GM13976 (cell line): ENCODE data around the gene MAPK14.

Experiments used
- DNase-seq: peaks from one replicate; pipeline ENCODE4 v3.0.0; 2012; ENCODE audit warnings: low spot score
- CTCF ChIP-seq: IDR thresholded peaks from 2 replicates; pipeline ENCODE4 v1.5.1; 2012; ENCODE audit warnings: borderline replicate concordance, mild to moderate bottlenecking; ENCODE audit not compliant: insufficient read depth; ENCODE audit errors: extremely low read depth, missing control alignments, control extremely low read depth
- in situ Hi-C: fragments of 300-500 bp; cut with MboI; formaldehyde crosslinking; loops from one replicate; pipeline ENCODE4 v1.12.0; 2022; ENCODE audit warnings: low sequenced_read_pairs, mixed read lengths, inconsistent platforms; ENCODE audit not compliant: unreplicated experiment

The MAPK14 gene

DNA sequence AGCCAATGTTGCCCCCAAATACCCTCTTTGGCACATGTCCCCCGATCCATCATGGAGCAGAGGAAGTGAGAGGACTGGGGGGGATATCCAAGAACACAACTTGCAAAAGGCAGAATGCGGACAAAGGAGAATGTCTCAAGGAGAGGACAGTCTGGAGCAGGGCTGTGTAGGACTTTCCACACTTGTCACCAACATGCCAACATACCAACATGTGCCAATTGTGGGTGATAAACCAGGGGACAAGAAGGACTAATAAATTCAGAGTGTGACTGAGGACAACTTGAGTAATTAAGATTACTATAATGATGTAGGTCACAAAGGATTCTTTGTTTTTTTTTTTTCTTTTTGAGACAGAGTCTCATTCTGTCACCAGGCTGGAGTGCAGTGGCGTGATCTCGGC is 11.9 kb upstream of the MAPK14 start:
- no peak for TF ChIP-seq CTCF
- no peak for DNase-seq
- in situ Hi-C loops: no loop called here

GRCh38 chr6:36018339-36018738 is 9.3 kb upstream of the MAPK14 start:
- no peak for DNase-seq
- in situ Hi-C loops: no loop called here
- TF ChIP-seq CTCF: no peak

DNA sequence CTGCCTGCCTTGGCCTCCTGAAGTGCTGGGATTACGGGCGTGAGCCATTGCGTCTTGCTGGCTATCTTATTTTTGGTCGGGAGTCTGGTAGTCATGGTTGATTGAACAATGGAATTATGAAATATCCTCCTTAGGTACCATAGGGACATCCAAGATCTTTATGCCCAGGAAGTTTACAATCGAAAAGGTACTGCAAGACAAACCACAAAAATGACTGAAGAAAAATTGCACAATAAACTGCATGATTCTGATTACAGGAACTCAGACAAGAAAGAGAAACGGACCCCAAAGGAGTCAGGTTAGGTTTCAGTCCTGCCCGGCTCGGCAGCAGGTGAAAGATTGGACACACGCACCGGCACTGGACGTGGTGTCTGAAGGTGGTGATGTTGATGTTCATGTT is 8.4 kb upstream of the MAPK14 start:
- no peak for TF ChIP-seq CTCF
- DNase-seq: no peak
- in situ Hi-C loops: no loop called here

DNA sequence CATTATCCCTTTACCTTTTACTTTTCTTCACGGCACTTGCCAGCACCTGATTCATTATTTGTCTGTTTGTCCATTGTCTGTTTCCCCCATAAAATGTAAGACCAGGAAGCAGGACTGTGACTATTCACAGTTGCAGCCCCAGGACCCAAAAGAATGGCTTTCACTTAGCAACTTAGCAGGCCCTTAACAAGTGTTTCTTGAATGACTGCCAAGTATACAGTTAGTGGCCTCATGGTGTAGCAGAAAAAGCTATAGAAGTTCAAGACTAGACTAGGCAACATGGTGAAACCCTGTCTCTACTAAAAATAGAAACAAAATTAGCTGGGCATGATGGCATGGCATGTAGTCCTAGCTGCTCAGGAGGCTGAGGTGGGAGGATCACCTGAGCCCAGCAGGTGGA is 7.5 kb upstream of the MAPK14 start:
- no peak for DNase-seq
- in situ Hi-C loops: loop anchor here (10.0 kb wide), 1 partner anchor 185 kb away; no protein-coding TSS in a partner anchor
- TF ChIP-seq CTCF: no peak

DNA sequence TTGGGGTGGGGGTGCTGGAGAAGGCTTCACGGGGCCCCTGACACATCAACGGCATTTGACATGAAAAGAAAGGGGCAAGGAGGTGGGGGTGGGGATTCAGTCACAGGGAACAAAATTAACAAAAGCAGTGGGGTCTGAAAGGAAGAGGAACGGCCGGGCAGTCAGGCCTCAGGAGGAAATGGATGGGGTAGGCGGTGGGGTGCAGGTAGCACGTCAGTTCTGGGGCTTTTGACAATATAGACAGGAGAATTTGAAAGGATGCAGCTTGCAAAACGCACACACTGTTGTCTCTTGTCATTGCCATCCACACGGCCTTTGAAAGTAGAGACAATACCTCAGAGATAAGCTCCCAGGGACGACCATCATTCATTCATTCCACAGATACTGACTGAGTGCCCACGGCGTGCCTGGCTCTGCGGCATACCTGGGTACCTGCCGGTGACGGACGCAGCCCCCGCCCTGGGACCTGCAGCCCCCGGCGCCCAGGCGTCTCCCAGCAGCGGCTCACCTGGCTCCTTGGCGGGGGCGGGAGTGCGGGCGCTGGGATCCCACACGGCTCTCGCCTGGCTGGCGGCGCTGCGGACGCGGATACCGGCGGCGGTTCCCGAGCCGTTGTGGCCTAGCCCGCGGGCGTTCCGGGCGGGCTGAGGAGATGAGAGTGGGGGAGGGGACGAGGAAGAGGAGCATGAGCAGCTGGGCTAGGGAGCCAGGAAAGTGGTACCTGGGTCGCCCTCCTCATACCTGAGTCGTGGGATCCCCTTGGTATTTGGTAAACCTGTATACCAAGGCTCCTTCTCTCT is 3.4 kb upstream of the MAPK14 start, which contains the start of gene SLC26A8:
SLC26A8 (minus strand) TSS at position 646 of the 800 bp plus-strand sequence. CDS start 4,934 bp downstream, outside the sequence.
- no peak for TF ChIP-seq CTCF
- DNase-seq: peak; percentile 25
- in situ Hi-C loops: loop anchor here (10.0 kb wide), 1 partner anchor 181 kb away; no protein-coding TSS in a partner anchor

DNA sequence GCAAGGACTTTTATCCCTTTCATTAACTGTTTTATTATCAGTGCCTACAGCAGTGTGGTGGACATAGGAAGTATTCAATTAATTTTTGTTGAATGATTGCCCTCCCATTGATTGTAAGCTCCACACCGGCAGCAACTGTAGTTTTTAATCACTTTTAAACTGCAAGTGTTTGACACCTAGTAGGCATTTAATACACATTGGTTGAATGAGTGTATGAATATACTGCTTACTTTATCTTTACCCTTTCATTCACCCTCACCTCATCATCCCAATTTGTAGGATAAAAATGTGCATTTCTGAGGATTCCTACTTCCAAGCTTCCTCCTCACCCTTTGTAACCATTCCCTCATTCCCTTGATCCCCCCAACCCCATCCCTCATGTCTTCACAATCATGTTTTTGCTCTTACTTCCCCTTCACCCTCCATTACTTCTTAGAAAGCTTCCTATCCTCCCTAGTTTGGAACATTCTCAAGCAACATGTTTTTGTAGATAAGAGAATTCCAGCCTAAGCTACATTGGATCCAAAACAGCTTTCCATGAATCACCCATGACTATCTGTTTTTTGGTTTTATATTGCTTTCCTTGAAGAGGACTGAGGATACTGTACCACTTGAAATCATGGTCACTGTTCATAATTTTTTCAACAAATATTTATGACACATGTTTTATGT is 2.2 kb upstream of the MAPK14 start:
- TF ChIP-seq CTCF: no peak
- in situ Hi-C loops: loop anchor here (5.0 to 10.0 kb wide), 2 partner anchors 72 to 179 kb away; no protein-coding TSS in a partner anchor
- no peak for DNase-seq
